ENCODE measurements around the gene TTC34.
A peak's percentile ranks its signal among the peaks of the same experiment; 100 is the strongest.

TTC34 gene

GRCh38 chr1:2817784-2818564, 16.5 kb upstream of the TTC34 start:
- Histone ChIP-seq H3K23ac (ENCODE audit: low read depth, low read length, poor library complexity) (no peak overlapping the region), H2BK12ac (ENCODE audit: low read length) (no peak overlapping the region), H3K4ac (ENCODE audit: low read length) (no peak overlapping the region), H3K4me3 (ENCODE audit: low read length in 2 of 2) (no peak overlapping the region), H3K9ac (ENCODE audit: low read depth, low read length, poor library complexity) (no peak overlapping the region), H3K27me3 (ENCODE audit: control insufficient read depth in 3 of 3, insufficient read depth in 3 of 3, low read depth in 1 of 3, low read length in 3 of 3) (peaks cover 0 to 20% (median 0%) of the 10 kb centered on the region in 3 experiments), H2AFZ (ENCODE audit: low read length) (no peak overlapping the region), H3K18ac (ENCODE audit: low read length) (no peak overlapping the region), H3K79me1 (ENCODE audit: low read depth, low read length) (no peaks in the 10 kb centered on the region), H3K4me1 (ENCODE audit: control insufficient read depth in 2 of 2, insufficient read depth in 1 of 2, low read depth in 1 of 2, low read length in 2 of 2) (no peaks in the 10 kb centered on the region), H2BK120ac (ENCODE audit: low read depth, low read length) (peak overlapping the region; percentile 54), H2BK15ac (ENCODE audit: low read length) (no peak overlapping the region), H4K8ac (ENCODE audit: low read depth, low read length) (no peak overlapping the region), H3K36me3 (replicated peaks in 1 of 2; ENCODE audit: control insufficient read depth in 2 of 2, insufficient read depth in 2 of 2, low read length in 2 of 2) (no peaks in the 10 kb centered on the region), H4K91ac (ENCODE audit: low read depth, low read length, poor library complexity) (no peak overlapping the region), H3K9me3 (replicated peaks in 1 of 2; ENCODE audit: control insufficient read depth in 2 of 2, insufficient read depth in 1 of 2, low read depth in 1 of 2, low read length in 2 of 2) (peaks cover under 1 to 16% of the 10 kb centered on the region in 2 donors), H3K4me2 (ENCODE audit: insufficient read depth, low read length, poor library complexity, severe bottlenecking) (no peak overlapping the region), H3K14ac (ENCODE audit: low read length) (no peak overlapping the region), H3K27ac (replicated peaks; ENCODE audit: low read length) (no peak overlapping the region), H2AK5ac (ENCODE audit: low read depth, low read length) (no peak overlapping the region), H2BK5ac (ENCODE audit: low read length) (no peak overlapping the region)
- no peak for DNase-seq (ENCODE audit: low spot score)
- WGBS, 2 donors (ENCODE audit: extremely low coverage in 2 of 2, insufficient read length in 2 of 2, insufficient replicate concordance in 1 of 2), result no CpG with 5 or more reads among the region's 11 CpGs

GRCh38 chr1:2816786-2817185, 15.3 kb upstream of the TTC34 start:
- no CpG with 5 or more reads among the region's 15 CpGs for WGBS, 2 donors (ENCODE audit: extremely low coverage in 2 of 2, insufficient read length in 2 of 2, insufficient replicate concordance in 1 of 2)
- Histone ChIP-seq H2BK120ac (ENCODE audit: low read depth, low read length) (no peak overlapping the region), H3K79me1 (ENCODE audit: low read depth, low read length) (no peaks in the 10 kb centered on the region), H2BK12ac (ENCODE audit: low read length) (no peak overlapping the region), H2AFZ (ENCODE audit: low read length) (no peak overlapping the region), H2AK5ac (ENCODE audit: low read depth, low read length) (no peak overlapping the region), H2BK5ac (ENCODE audit: low read length) (no peak overlapping the region), H3K4me3 (ENCODE audit: low read length in 2 of 2) (no peak overlapping the region), H3K9ac (ENCODE audit: low read depth, low read length, poor library complexity) (no peak overlapping the region), H3K27me3 (ENCODE audit: control insufficient read depth in 3 of 3, insufficient read depth in 3 of 3, low read depth in 1 of 3, low read length in 3 of 3) (peaks cover 0 to 20% (median 0%) of the 10 kb centered on the region in 3 experiments), H4K8ac (ENCODE audit: low read depth, low read length) (no peak overlapping the region), H3K9me3 (replicated peaks in 1 of 2; ENCODE audit: control insufficient read depth in 2 of 2, insufficient read depth in 1 of 2, low read depth in 1 of 2, low read length in 2 of 2) (peaks cover 3 to 24% of the 10 kb centered on the region in 2 donors), H4K91ac (ENCODE audit: low read depth, low read length, poor library complexity) (no peak overlapping the region), H2BK15ac (ENCODE audit: low read length) (no peak overlapping the region), H3K4me2 (ENCODE audit: insufficient read depth, low read length, poor library complexity, severe bottlenecking) (no peak overlapping the region), H3K14ac (ENCODE audit: low read length) (no peak overlapping the region), H3K36me3 (replicated peaks in 1 of 2; ENCODE audit: control insufficient read depth in 2 of 2, insufficient read depth in 2 of 2, low read length in 2 of 2) (no peaks in the 10 kb centered on the region), H3K4me1 (ENCODE audit: control insufficient read depth in 2 of 2, insufficient read depth in 1 of 2, low read depth in 1 of 2, low read length in 2 of 2) (no peaks in the 10 kb centered on the region), H3K18ac (ENCODE audit: low read length) (no peak overlapping the region), H3K23ac (ENCODE audit: low read depth, low read length, poor library complexity) (no peak overlapping the region), H3K4ac (ENCODE audit: low read length) (no peak overlapping the region), H3K27ac (replicated peaks; ENCODE audit: low read length) (no peak overlapping the region)
- DNase-seq (ENCODE audit: low spot score), result no peak

- Histone ChIP-seq H3K4ac (ENCODE audit: low read length) (no peak overlapping the region), H3K23ac (ENCODE audit: low read depth, low read length, poor library complexity) (no peak overlapping the region), H3K14ac (ENCODE audit: low read length) (no peak overlapping the region), H3K9ac (ENCODE audit: low read depth, low read length, poor library complexity) (no peak overlapping the region), H3K9me3 (replicated peaks in 1 of 2; ENCODE audit: control insufficient read depth in 2 of 2, insufficient read depth in 1 of 2, low read depth in 1 of 2, low read length in 2 of 2) (peaks cover 3 to 24% of the 10 kb centered on the region in 2 donors), H3K27me3 (ENCODE audit: control insufficient read depth in 3 of 3, insufficient read depth in 3 of 3, low read depth in 1 of 3, low read length in 3 of 3) (peaks cover 0 to 22% (median 0%) of the 10 kb centered on the region in 3 experiments), H2AFZ (ENCODE audit: low read length) (no peak overlapping the region), H2BK12ac (ENCODE audit: low read length) (no peak overlapping the region), H3K36me3 (replicated peaks in 1 of 2; ENCODE audit: control insufficient read depth in 2 of 2, insufficient read depth in 2 of 2, low read length in 2 of 2) (no peaks in the 10 kb centered on the region), H3K4me2 (ENCODE audit: insufficient read depth, low read length, poor library complexity, severe bottlenecking) (no peak overlapping the region), H3K79me1 (ENCODE audit: low read depth, low read length) (no peaks in the 10 kb centered on the region), H2BK120ac (ENCODE audit: low read depth, low read length) (no peak overlapping the region), H3K27ac (replicated peaks; ENCODE audit: low read length) (no peak overlapping the region), H4K8ac (ENCODE audit: low read depth, low read length) (peak overlapping the region; percentile 49), H3K4me1 (ENCODE audit: control insufficient read depth in 2 of 2, insufficient read depth in 1 of 2, low read depth in 1 of 2, low read length in 2 of 2) (peaks cover 0 to 4% of the 10 kb centered on the region in 2 donors), H2BK15ac (ENCODE audit: low read length) (no peak overlapping the region), H2AK5ac (ENCODE audit: low read depth, low read length) (no peak overlapping the region), H3K18ac (ENCODE audit: low read length) (peak overlapping the region; percentile 27), H2BK5ac (ENCODE audit: low read length) (no peak overlapping the region), H4K91ac (ENCODE audit: low read depth, low read length, poor library complexity) (no peak overlapping the region), H3K4me3 (ENCODE audit: low read length in 2 of 2) (no peak overlapping the region)
- no peak for DNase-seq (ENCODE audit: low spot score)
- no CpG with 5 or more reads among the region's 15 CpGs for WGBS, 2 donors (ENCODE audit: extremely low coverage in 2 of 2, insufficient read length in 2 of 2, insufficient replicate concordance in 1 of 2)
Measured at GRCh38 chr1:2815551-2815950, 14.1 kb upstream of the TTC34 start.

GRCh38 chr1:2814511-2815075, 13.1 kb upstream of the TTC34 start:
- Histone ChIP-seq H2BK120ac (ENCODE audit: low read depth, low read length) (no peak overlapping the region), H3K23ac (ENCODE audit: low read depth, low read length, poor library complexity) (no peak overlapping the region), H2BK15ac (ENCODE audit: low read length) (no peak overlapping the region), H3K14ac (ENCODE audit: low read length) (no peak overlapping the region), H2AFZ (ENCODE audit: low read length) (no peak overlapping the region), H3K4me1 (ENCODE audit: control insufficient read depth in 2 of 2, insufficient read depth in 1 of 2, low read depth in 1 of 2, low read length in 2 of 2) (peaks cover 0 to 4% of the 10 kb centered on the region in 2 donors), H4K8ac (ENCODE audit: low read depth, low read length) (no peak overlapping the region), H3K18ac (ENCODE audit: low read length) (peak overlapping the region; percentile 11), H2BK5ac (ENCODE audit: low read length) (peak overlapping the region; percentile 19), H3K4me3 (ENCODE audit: low read length in 2 of 2) (peak overlapping the region in 1 of 2 donors; percentile 56), H3K27ac (replicated peaks; ENCODE audit: low read length) (no peak overlapping the region), H3K79me1 (ENCODE audit: low read depth, low read length) (no peaks in the 10 kb centered on the region), H4K91ac (ENCODE audit: low read depth, low read length, poor library complexity) (no peak overlapping the region), H3K4ac (ENCODE audit: low read length) (no peak overlapping the region), H3K36me3 (replicated peaks in 1 of 2; ENCODE audit: control insufficient read depth in 2 of 2, insufficient read depth in 2 of 2, low read length in 2 of 2) (no peaks in the 10 kb centered on the region), H2BK12ac (ENCODE audit: low read length) (no peak overlapping the region), H2AK5ac (ENCODE audit: low read depth, low read length) (no peak overlapping the region), H3K4me2 (ENCODE audit: insufficient read depth, low read length, poor library complexity, severe bottlenecking) (no peak overlapping the region), H3K9ac (ENCODE audit: low read depth, low read length, poor library complexity) (no peak overlapping the region), H3K9me3 (replicated peaks in 1 of 2; ENCODE audit: control insufficient read depth in 2 of 2, insufficient read depth in 1 of 2, low read depth in 1 of 2, low read length in 2 of 2) (peaks cover 3 to 24% of the 10 kb centered on the region in 2 donors), H3K27me3 (ENCODE audit: control insufficient read depth in 3 of 3, insufficient read depth in 3 of 3, low read depth in 1 of 3, low read length in 3 of 3) (peaks cover 0 to 22% (median 0%) of the 10 kb centered on the region in 3 experiments)
- WGBS, 2 donors (ENCODE audit: extremely low coverage in 2 of 2, insufficient read length in 2 of 2, insufficient replicate concordance in 1 of 2), result no CpG with 5 or more reads among the region's 24 CpGs
- DNase-seq (ENCODE audit: low spot score), result no peak
